ENCODE measurements around the gene PADI1.

PADI1 gene

GRCh38 chr1:17185485-17185860 lies 19.5 kb upstream of the PADI1 start:
- ATAC-seq = no peak
- no peak for TF ChIP-seq ZFP3 (CRISPR knock-in tag; IDR thresholded peaks at IDR 0.05)
- no peak for TF ChIP-seq OSR1 (CRISPR knock-in tag; IDR thresholded peaks at IDR 0.05)
- no peak for TF ChIP-seq ZC3H10 (CRISPR knock-in tag; IDR thresholded peaks at IDR 0.05)
- TF ChIP-seq PPARA (CRISPR knock-in tag; IDR thresholded peaks at IDR 0.05; ENCODE audit: borderline replicate concordance) = no peak
- no peak for TF ChIP-seq TOX (CRISPR knock-in tag; IDR thresholded peaks at IDR 0.05; ENCODE audit: borderline replicate concordance)
- TF ChIP-seq TSHZ2 (CRISPR knock-in tag; IDR thresholded peaks at IDR 0.05) = no peak
- TF ChIP-seq ARNTL (CRISPR knock-in tag; IDR thresholded peaks at IDR 0.05; ENCODE audit: borderline replicate concordance, low read depth) = no peak
- no peak for TF ChIP-seq ZNF8 (CRISPR knock-in tag; IDR thresholded peaks at IDR 0.05)
- no peak for TF ChIP-seq RARB (CRISPR knock-in tag; IDR thresholded peaks at IDR 0.05)
- no peak for TF ChIP-seq CREB5 (CRISPR knock-in tag; IDR thresholded peaks at IDR 0.05; ENCODE audit: low read depth)
- no peak for TF ChIP-seq SNAI2 (CRISPR knock-in tag; IDR thresholded peaks at IDR 0.05)
- no peak for TF ChIP-seq CSRNP3 (CRISPR knock-in tag; IDR thresholded peaks at IDR 0.05)
- TF ChIP-seq BACH2 (CRISPR knock-in tag; IDR thresholded peaks at IDR 0.05; ENCODE audit: borderline replicate concordance) = no peak
- no peak for TF ChIP-seq PATZ1 (CRISPR knock-in tag; IDR thresholded peaks at IDR 0.05; ENCODE audit: borderline replicate concordance)
- TF ChIP-seq ZFP30 (CRISPR knock-in tag; IDR thresholded peaks at IDR 0.05) = no peak
- no peak for TF ChIP-seq ESRRG (CRISPR knock-in tag; IDR thresholded peaks at IDR 0.05)
- TF ChIP-seq CSDC2 (CRISPR knock-in tag; IDR thresholded peaks at IDR 0.05) = no peak
- no peak for TF ChIP-seq TCF4 (CRISPR knock-in tag; IDR thresholded peaks at IDR 0.05; ENCODE audit: borderline replicate concordance)
- TF ChIP-seq ZNF565 (CRISPR knock-in tag; conservative IDR thresholded peaks at IDR 0.05; ENCODE audit: low read depth) = no peak
- TF ChIP-seq ZNF70 (CRISPR knock-in tag; IDR thresholded peaks at IDR 0.05) = no peak

GRCh38 chr1:17186216-17186909 lies 18.6 kb upstream of the PADI1 start:
- TF ChIP-seq TSHZ2 (CRISPR knock-in tag; IDR thresholded peaks at IDR 0.05) = no peak
- no peak for TF ChIP-seq SNAI2 (CRISPR knock-in tag; IDR thresholded peaks at IDR 0.05)
- no peak for TF ChIP-seq TOX (CRISPR knock-in tag; IDR thresholded peaks at IDR 0.05; ENCODE audit: borderline replicate concordance)
- no peak for TF ChIP-seq PATZ1 (CRISPR knock-in tag; IDR thresholded peaks at IDR 0.05; ENCODE audit: borderline replicate concordance)
- no peak for TF ChIP-seq ZFP3 (CRISPR knock-in tag; IDR thresholded peaks at IDR 0.05)
- TF ChIP-seq ZFP30 (CRISPR knock-in tag; IDR thresholded peaks at IDR 0.05) = no peak
- no peak for TF ChIP-seq ZNF70 (CRISPR knock-in tag; IDR thresholded peaks at IDR 0.05)
- ATAC-seq = no peak

Data from SK-N-SH treated with all-trans-retinoic acid at 6 μM for 48 hours (cell line).